Measurements from ENCODE around the gene RAB4B. TPM values are rescaled to one million over a fixed set of nuclear protein-coding genes. Genes with fewer than 3 reads are reported as not detected.
"Not testable (repeated sequence)": the region's sequence is repeated elsewhere in the genome, so short reads cannot be mapped to it uniquely, and the experiment has no call there.

Gene RAB4B
- total RNA-seq, 1 experiment from 2014 or later = 7.4 TPM

GRCh38 chr19:40750058-40750873, 27.8 kb upstream of the RAB4B start, which contains the start of gene ACTMAP:
TSS of gene ACTMAP (minus strand) at chr19:40750477. CDS start at chr19:40749803, 674 bp downstream.
- DNase-seq (ENCODE audit: extremely low read depth, low read depth) = peak; percentile 99

GRCh38 chr19:40750874-40751537, 27.0 kb upstream of the RAB4B start, which contains the start of gene SNRPA:
TSS of gene SNRPA (plus strand) at chr19:40751203. CDS start at chr19:40751409, 206 bp downstream.
- peak; percentile 95 for DNase-seq (ENCODE audit: extremely low read depth, low read depth)

GRCh38 chr19:40752257-40752781, 25.7 kb upstream of the RAB4B start:
- no peak for DNase-seq (ENCODE audit: extremely low read depth, low read depth)

- no peak for DNase-seq (ENCODE audit: extremely low read depth, low read depth)
Measured at GRCh38 chr19:40754611-40755247, 23.3 kb upstream of the RAB4B start.

GRCh38 chr19:40755248-40755624, 22.8 kb upstream of the RAB4B start:
- DNase-seq (ENCODE audit: extremely low read depth, low read depth) = no peak

- DNase-seq (ENCODE audit: extremely low read depth, low read depth) = no peak
Measured at GRCh38 chr19:40755791-40756190, 22.3 kb upstream of the RAB4B start.

- no peak for DNase-seq (ENCODE audit: extremely low read depth, low read depth)
Measured at GRCh38 chr19:40756502-40757110, 21.4 kb upstream of the RAB4B start.

GRCh38 chr19:40758491-40758890, 19.6 kb upstream of the RAB4B start:
- no peak for DNase-seq (ENCODE audit: extremely low read depth, low read depth)

GRCh38 chr19:40759352-40759751, 18.7 kb upstream of the RAB4B start:
- DNase-seq (ENCODE audit: extremely low read depth, low read depth) = no peak

GRCh38 chr19:40762754-40763470, 15.1 kb upstream of the RAB4B start:
- DNase-seq (ENCODE audit: extremely low read depth, low read depth) = no peak

- no peak for DNase-seq (ENCODE audit: extremely low read depth, low read depth)
Measured at GRCh38 chr19:40763526-40763925, 14.5 kb upstream of the RAB4B start.

GRCh38 chr19:40763963-40764362, 14.1 kb upstream of the RAB4B start:
- DNase-seq (ENCODE audit: extremely low read depth, low read depth) = no peak

- DNase-seq (ENCODE audit: extremely low read depth, low read depth) = not testable (repeated sequence)
Measured at GRCh38 chr19:40766385-40766784, 11.7 kb upstream of the RAB4B start.

GRCh38 chr19:40768869-40769268, 9.2 kb upstream of the RAB4B start:
- DNase-seq (ENCODE audit: extremely low read depth, low read depth) = no peak

GRCh38 chr19:40771101-40771862, 6.8 kb upstream of the RAB4B start:
- DNase-seq (ENCODE audit: extremely low read depth, low read depth) = not testable (repeated sequence)

- DNase-seq (ENCODE audit: extremely low read depth, low read depth) = no peak
Measured at GRCh38 chr19:40774916-40775631, 3.0 kb upstream of the RAB4B start, which contains the start of gene MIA. TSS of gene MIA (plus strand) at chr19:40775521. CDS start at chr19:40775543, 22 bp downstream.

GRCh38 chr19:40775632-40776022, 2.4 kb upstream of the RAB4B start:
- no peak for DNase-seq (ENCODE audit: extremely low read depth, low read depth)

GRCh38 chr19:40776364-40776763, 1.7 kb upstream of the RAB4B start:
- DNase-seq (ENCODE audit: extremely low read depth, low read depth) = no peak

Measured in NCI-H460 (cell line).